Mucosa of descending colon (tissue), 3 donors: ENCODE results near the gene CDH26. TPM values are rescaled to one million over a fixed set of nuclear protein-coding genes. Genes with fewer than 3 reads are reported as not detected.

Experiments
- ATAC-seq: fragments of 200-7000 bp; cut with Tn5 transposase; one replicate; pipeline ENCODE4 v1.9.1; 2020; ENCODE audit warnings: mild to moderate bottlenecking, moderate library complexity
- DNase-seq, 3 donors: peaks; one replicate each; pipeline ENCODE4 v3.0.0-alpha.2; 2020
- H3K36me3 ChIP-seq: fragments of 200-600 bp; one replicate; pipeline ENCODE4 v1.8.0; 2021; ENCODE audit warnings: low read depth, mild to moderate bottlenecking
- H3K4me1 ChIP-seq: fragments of 200-600 bp; one replicate; pipeline ENCODE4 v1.8.0; 2021; ENCODE audit warnings: low read depth, mild to moderate bottlenecking
- H3K4me3 ChIP-seq: fragments of 200-600 bp; one replicate; pipeline ENCODE4 v1.8.0; 2021; ENCODE audit warnings: mild to moderate bottlenecking
- H3K9me3 ChIP-seq: fragments of 200-600 bp; one replicate; pipeline ENCODE4 v1.8.0; 2021; ENCODE audit warnings: mild to moderate bottlenecking
- CTCF ChIP-seq: fragments of 200-600 bp; IDR thresholded peaks from one replicate; pipeline ENCODE4 v1.8.0; 2022; ENCODE audit warnings: antibody characterized with exemption, mild to moderate bottlenecking
- intact Hi-C, 2 donors: fragments of 100-400 bp; cut with DNase I in 1 of 2; cut with micrococcal nuclease in 1 of 2; formaldehyde crosslinking; loops; one replicate each; pipeline versions ENCODE4 v1.11.0 to v1.11.1; 2022; cut with DNase I, micrococcal nuclease
- total RNA-seq, 3 donors: library from RNA; stranded (reverse); fragmentation: NEBNext Ultra II Directional in 2 of 3; extraction: Animal tissue kit (Norgen Biotek cat#: 25700) in 2 of 3; gene quantifications; one replicate each; pipeline versions ENCODE4 v1.2.1 to v1.2.4, GENCODE V29; 2021 to 2023
- donor health status: DM: no; HTN: no; CAD: no; lungs with moderate emphysema.
- donor health status: DM: no; HTN: no; CAD: no.
- donor health status: DM: no; HTN: yes; CAD: no.

CDH26 gene
- total RNA-seq, 3 donors from 2014 or later: 0.48 to 2.2 (median 1.4) TPM

DNA sequence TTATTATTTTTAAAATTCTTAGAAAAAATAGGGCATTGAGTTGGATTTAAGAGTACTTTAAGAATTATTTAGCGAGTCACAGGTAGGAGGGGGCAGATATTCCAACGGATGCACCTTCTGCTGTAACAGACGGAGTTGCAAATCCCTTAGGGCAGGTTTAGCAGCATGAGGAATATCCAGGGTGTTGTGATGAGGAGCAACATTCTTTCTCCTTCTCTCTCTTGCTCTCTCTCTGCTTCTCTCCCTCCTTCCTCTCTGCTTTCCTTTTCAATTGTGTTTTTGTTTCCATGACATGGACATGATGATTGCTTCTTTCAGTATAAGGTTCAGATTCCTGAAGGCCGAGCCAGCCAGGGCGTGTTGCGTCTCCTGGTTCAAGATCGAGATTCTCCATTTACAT, 28.9 kb downstream of the CDH26 start:
- ATAC-seq (no peak), DNase-seq (no peak)
- H3K9me3 ChIP-seq: no peaks in the 10 kb centered on the region
- no peaks in the 10 kb centered on the region for H3K4me1 ChIP-seq
- intact Hi-C loops: no loop called here
- TF ChIP-seq CTCF: no peak
- H3K36me3 ChIP-seq: no peaks in the 10 kb centered on the region
- H3K4me3 ChIP-seq: no peak overlapping the region

DNA sequence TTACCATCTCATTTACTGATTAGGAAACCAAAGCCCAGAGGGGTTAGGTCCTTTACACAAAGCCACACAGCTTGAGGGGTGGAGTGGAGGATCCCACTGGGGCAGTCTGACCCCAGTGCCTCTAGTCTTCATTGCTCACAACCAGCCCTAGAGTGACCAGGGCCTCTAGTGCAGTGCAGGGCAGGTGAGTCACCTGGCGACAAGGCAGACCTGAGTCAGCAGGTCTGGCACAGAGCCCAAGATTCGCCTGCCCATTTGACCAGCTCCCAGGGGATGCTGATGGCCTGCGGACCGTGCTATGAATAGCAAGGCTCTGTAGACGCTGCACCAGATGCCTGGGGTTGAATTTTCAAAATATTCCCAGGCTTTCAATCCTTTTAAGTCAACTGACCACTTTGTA, 29.9 kb downstream of the CDH26 start:
- H3K4me3 ChIP-seq: no peak overlapping the region
- H3K9me3 ChIP-seq: no peaks in the 10 kb centered on the region
- ATAC-seq: peak; percentile 21
- H3K4me1 ChIP-seq: no peaks in the 10 kb centered on the region
- H3K36me3 ChIP-seq: no peaks in the 10 kb centered on the region
- intact Hi-C loops: no loop called here
- TF ChIP-seq CTCF: no peak
- no peak for DNase-seq

GRCh38 chr20:59992526-59993084, 34.4 kb downstream of the CDH26 start:
- no peak for ATAC-seq
- intact Hi-C loops: no loop called here
- Histone ChIP-seq H3K4me1 (no peaks in the 10 kb centered on the region), H3K36me3 (no peaks in the 10 kb centered on the region), H3K9me3 (no peaks in the 10 kb centered on the region), H3K4me3 (no peak overlapping the region)
- TF ChIP-seq CTCF: no peak
- no peak for DNase-seq

DNA sequence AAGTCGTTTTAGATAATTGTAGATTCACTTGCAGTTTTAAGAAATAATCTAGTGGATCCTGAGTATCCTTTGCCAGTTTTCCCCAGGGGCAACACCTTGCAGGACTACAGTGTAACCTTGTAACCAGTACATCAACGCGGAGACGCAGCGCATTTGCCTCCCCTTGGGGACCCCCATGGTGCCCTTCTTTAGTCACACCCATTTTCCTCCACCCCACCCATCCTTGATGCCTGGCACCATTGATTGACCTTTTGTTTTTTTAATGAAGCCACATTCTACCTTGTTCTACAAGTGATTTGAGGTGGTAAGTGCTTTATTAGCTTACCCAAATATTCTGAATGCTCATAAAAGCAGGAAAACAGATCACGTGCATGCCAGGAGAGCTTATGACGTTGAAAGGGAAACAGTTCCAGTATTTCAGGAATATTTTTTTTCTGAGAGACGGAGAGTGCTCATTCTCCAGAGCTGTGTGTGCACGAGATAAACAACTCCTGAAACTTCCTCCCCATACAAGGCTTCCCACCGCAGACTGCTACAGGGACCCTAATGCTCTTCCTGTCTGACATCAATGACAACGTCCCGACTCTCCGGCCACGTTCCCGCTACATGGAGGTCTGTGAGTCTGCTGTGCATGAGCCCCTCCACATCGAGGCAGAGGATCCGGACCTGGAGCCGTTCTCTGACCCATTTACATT, 35.7 kb downstream of the CDH26 start:
- TF ChIP-seq CTCF: no peak
- DNase-seq (no peak), ATAC-seq (no peak)
- H3K4me1 ChIP-seq: no peaks in the 10 kb centered on the region
- intact Hi-C loops: no loop called here
- H3K4me3 ChIP-seq: no peak overlapping the region
- H3K36me3 ChIP-seq: no peaks in the 10 kb centered on the region
- no peaks in the 10 kb centered on the region for H3K9me3 ChIP-seq

GRCh38 chr20:59994697-59995122, 36.5 kb downstream of the CDH26 start:
- peak in 2 of 3 donors; percentile 26 to 54 for DNase-seq

More at GRCh38 chr20:59994697-59995122, 36.5 kb downstream of the CDH26 start:
- intact Hi-C loops: no loop called here
- Histone ChIP-seq H3K4me1 (no peaks in the 10 kb centered on the region), H3K36me3 (no peaks in the 10 kb centered on the region), H3K9me3 (no peaks in the 10 kb centered on the region), H3K4me3 (no peak overlapping the region)
- ATAC-seq: peak; percentile 86
- no peak for TF ChIP-seq CTCF
